HG03342 (cell line): ENCODE results near the gene PTF1A.
A peak's percentile ranks its signal among the peaks of the same experiment; 100 is the strongest.

Experiments used
- ATAC-seq: cut with Tn5 transposase; IDR thresholded peaks from one replicate; pipeline ENCODE4 v1.9.1; 2021; ENCODE audit warnings: mild to moderate bottlenecking, moderate library complexity; ENCODE audit not compliant: unreplicated experiment

Gene PTF1A

GRCh38 chr10:23191764-23192711 lies at the start of gene PTF1A:
Gene PTF1A, plus strand, starts transcription at chr10:23192312. Its CDS starts 219 bp downstream, at chr10:23192531.
- no peak for ATAC-seq

GRCh38 chr10:23146258-23146657 lies 45.9 kb upstream of the PTF1A start:
- ATAC-seq: no peak

GRCh38 chr10:23147035-23147434 lies 45.1 kb upstream of the PTF1A start:
- no peak for ATAC-seq

- no peak for ATAC-seq
Measured at GRCh38 chr10:23148214-23148613, 43.9 kb upstream of the PTF1A start.

- ATAC-seq: no peak
Measured at GRCh38 chr10:23150091-23150490, 42.0 kb upstream of the PTF1A start.

- no peak for ATAC-seq
Measured at GRCh38 chr10:23150610-23151009, 41.5 kb upstream of the PTF1A start.

GRCh38 chr10:23151071-23151470 lies 41.0 kb upstream of the PTF1A start:
- ATAC-seq: no peak

- no peak for ATAC-seq
Measured at GRCh38 chr10:23155169-23155568, 36.9 kb upstream of the PTF1A start.

- ATAC-seq: no peak
Measured at GRCh38 chr10:23156447-23157150, 35.5 kb upstream of the PTF1A start.

GRCh38 chr10:23157239-23157681 lies 34.9 kb upstream of the PTF1A start:
- no peak for ATAC-seq

- ATAC-seq: peak; percentile 73
Measured at GRCh38 chr10:23157691-23158369, 34.3 kb upstream of the PTF1A start.

- ATAC-seq: peak; percentile 76
Measured at GRCh38 chr10:23158370-23158769, 33.7 kb upstream of the PTF1A start.

- ATAC-seq: no peak
Measured at GRCh38 chr10:23171232-23171876, 20.8 kb upstream of the PTF1A start.

GRCh38 chr10:23172429-23173213 lies 19.5 kb upstream of the PTF1A start:
- ATAC-seq: no peak

- no peak for ATAC-seq
Measured at GRCh38 chr10:23173214-23174073, 18.7 kb upstream of the PTF1A start.

GRCh38 chr10:23174074-23174976 lies 17.8 kb upstream of the PTF1A start:
- ATAC-seq: no peak

GRCh38 chr10:23174977-23175512 lies 17.1 kb upstream of the PTF1A start:
- no peak for ATAC-seq

GRCh38 chr10:23186178-23186577 lies 5.9 kb upstream of the PTF1A start:
- ATAC-seq: no peak
